ENCODE results near the gene EMILIN1.
"Not testable (repeated sequence)": the region's sequence is repeated elsewhere in the genome, so short reads cannot be mapped to it uniquely, and the experiment has no call there.

The EMILIN1 gene

GRCh38 chr2:27095745-27096651 lies 17.6 kb downstream of the EMILIN1 start:
- DNase-seq: peak; percentile 49 to 62 (median 56)

DNA sequence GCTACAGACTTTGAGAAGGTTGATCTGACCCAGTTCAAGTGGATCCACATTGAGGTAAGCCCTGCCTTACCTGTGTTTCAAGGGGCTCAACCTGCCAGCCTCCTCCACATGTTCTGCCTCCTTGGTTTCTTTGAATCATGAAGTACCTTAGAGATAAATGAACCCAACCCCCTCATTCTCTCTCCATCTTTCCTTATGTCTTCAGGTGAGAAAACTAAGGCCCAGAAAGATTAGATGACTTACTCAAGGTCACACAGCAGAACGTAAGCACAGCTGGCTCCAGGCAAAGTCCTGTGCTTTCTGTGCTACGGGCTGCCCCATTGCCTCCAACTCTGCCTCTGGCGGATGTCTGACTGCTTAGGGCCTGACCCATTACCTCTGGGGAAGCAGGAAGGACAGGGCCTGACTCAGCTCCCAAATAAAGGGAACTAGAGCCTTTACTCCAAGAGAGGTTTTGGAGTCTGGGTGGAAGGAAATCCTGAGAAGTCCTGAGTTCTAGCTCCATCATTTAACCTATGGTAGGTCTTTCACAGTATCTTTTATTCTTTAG lies 18.4 kb downstream of the EMILIN1 start:
- DNase-seq: peak; percentile 81 to 83 (median 83)

DNA sequence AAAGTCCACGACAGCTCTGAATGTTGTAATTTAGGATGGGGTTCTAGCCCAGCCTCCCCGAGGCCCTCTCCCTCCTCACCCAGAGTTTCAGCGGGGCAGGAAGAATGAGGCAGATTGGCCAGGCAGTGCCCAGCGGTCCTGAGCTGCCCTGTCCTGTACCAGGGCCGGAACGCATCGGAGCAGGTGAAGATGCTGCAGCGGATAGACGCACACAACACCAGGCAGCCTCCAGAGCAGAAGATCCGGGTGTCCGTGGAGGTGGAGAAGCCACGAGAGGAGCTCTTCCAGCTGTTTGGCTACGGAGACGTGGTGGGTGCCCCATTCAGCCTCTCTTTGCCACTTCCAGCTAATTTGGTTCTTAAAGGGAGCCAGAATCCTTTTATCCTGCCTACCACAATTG lies 18.9 kb downstream of the EMILIN1 start:
- DNase-seq: no peak

DNA sequence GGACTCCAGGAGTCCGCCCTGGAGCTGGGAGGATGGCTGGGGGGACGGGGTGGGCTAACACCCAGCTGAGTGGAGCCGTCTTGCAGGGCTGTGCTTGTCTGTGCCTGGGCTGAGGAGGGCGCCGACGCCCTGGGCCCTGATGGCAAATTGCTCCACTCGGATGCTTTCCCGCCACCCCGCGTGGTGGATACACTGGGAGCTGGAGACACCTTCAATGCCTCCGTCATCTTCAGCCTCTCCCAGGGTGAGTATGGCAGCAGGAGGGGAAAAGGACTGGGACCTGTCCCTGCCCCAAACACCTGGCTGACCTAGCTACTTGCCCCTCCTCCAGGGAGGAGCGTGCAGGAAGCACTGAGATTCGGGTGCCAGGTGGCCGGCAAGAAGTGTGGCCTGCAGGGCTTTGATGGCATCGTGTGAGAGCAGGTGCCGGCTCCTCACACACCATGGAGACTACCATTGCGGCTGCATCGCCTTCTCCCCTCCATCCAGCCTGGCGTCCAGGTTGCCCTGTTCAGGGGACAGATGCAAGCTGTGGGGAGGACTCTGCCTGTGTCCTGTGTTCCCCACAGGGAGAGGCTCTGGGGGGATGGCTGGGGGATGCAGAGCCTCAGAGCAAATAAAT lies 21.0 kb downstream of the EMILIN1 start:
- DNase-seq: no peak

- no peak for DNase-seq
Measured at GRCh38 chr2:27100036-27100435, 21.6 kb downstream of the EMILIN1 start.

- DNase-seq: no peak
Measured at GRCh38 chr2:27102329-27102728, 23.9 kb downstream of the EMILIN1 start.

DNA sequence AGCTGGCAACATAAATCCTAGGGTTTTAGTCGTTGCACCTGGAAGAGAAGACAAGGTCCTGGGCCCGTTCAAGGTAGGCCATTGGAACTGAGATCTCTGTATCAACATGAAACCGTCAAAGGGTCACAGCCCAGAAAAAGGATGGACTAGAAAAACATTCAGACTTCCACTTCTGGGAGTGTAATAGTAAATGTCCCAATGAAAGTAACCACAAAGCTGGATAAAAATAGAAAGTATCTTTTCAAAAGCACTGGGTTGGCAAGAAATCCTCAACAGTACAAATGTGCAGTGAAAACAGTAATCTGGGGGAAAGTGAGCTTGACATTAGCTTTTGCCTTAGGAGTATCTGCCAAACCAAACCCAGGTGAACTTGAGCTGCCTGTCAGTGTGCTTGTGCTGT lies 27.6 kb downstream of the EMILIN1 start:
- DNase-seq: no peak

DNA sequence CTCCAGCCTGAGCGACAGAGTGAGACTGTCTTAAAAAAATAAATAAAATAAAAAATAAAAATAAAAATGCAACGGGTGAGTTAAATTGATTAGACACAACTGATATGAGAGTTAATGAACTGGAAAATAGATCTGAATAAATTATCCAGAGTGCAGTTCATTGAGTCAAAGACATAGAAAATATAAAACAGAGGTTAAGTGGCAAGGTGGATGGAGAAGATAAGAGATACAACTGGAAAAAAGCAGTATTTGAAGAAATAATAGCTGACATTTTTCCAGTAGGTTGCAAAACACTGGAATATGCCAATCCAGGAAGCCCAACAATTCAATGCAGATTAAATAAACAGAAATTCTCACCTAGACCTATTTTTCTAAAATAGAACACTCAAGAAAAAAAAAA lies 29.8 kb downstream of the EMILIN1 start:
- DNase-seq: no peak

- DNase-seq: no peak
Measured at GRCh38 chr2:27109083-27109482, 30.7 kb downstream of the EMILIN1 start.

DNA sequence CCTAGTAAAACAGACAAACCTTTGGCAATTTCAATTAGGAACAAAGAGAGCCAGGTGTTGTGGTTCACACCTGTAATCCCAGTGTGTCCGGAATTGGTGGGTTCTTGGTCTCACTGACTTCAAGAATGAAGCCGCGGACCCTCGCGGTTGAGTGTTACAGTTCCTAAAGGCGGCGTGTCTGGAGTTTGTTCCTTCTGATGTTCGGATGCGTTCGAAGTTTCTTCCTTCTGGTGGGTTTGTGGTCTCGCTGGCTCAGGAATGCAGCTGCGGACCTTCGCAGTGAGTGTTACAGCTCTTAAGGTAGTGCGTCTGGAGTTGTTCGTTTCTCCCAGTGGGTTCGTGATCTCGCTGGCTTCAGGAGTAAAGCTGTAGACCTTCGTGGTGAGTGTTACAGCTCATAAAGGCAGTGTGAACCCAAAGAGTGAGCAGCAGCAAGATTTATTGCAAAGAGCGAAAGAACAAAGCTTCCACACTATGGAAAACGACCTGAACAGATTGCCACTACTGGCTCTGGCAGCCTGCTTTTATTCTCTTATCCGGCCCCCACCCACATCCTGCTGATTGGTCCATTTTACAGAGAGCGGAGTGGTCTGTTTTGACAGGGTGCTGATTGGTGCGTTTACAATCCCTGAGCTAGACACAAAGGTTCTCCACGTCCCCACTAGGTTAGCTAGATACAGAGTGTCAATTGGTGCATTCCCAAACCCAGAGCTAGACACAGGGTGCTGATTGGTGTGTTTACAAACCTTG lies 32.4 kb downstream of the EMILIN1 start:
- not testable (repeated sequence) for DNase-seq

DNA sequence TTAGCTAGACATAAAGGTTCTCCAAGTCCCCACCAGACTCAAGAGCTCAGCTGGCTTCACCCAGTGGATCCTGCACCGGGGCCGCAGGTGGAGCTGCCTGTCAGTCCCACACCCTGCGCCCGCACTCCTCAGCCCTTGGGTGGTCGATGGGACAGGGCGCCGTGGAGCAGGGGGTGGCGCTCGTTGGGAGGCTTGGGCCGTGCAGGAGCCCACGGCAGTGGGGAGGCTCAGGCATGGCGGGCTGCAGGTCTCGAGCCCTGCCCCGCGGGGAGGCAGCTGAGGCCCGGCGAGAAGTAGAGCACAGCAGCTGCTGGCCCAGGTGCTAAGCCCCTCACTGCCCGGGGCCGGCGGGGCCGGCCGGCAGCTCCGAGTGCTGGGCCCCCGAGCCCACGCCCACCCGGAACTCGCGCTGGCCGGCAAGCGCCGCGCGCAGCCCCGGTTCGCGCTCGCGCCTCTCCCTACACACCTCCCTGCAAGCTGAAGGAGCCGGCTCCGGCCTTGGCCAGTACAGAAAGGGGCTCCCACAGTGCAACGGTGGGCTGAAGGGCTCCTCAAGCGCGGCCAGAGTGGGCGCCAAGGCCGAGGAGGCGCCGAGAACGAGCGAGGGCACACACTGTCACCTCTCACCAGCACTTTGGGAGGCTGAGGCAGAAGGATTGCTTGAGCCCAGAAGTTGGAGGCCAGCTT lies 33.1 kb downstream of the EMILIN1 start:
- DNase-seq: not testable (repeated sequence)

GRCh38 chr2:27115519-27115918 lies 37.1 kb downstream of the EMILIN1 start:
- DNase-seq: no peak

DNA sequence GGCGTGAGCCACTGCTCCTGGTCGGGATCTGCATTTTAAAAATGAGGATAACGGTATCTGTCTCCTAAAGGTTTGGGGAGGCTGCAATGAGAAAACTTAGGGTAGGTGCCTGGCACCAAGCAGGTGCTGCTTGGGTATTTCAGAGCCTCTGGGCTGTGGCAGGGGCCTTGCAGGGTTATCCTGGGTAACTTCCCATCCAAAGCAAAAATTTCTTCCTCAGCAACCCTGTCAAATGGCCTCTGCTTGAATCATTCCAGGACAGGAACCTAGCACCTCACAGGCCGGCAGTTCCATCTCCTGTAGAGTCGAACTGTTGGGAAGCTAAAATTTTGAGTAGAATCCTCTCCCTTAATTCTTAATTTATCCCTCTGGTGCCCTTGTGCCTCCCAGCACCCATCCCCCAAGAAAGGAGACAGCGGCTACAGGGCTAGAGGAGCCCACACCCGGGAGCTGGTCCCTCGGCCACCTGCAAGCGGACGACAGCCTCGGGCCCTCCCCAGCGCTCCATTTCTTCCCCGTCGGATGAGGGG lies 39.6 kb downstream of the EMILIN1 start:
- no peak for DNase-seq

GRCh38 chr2:27118525-27119329 lies 40.3 kb downstream of the EMILIN1 start, which contains the start of gene CGREF1:
CGREF1 (minus strand) TSS chr2:27119128; CDS start chr2:27104366, 14,762 bp downstream.
- DNase-seq: peak in 2 of 3 donors; percentile 20 to 43

GRCh38 chr2:27119330-27119670 lies 40.9 kb downstream of the EMILIN1 start:
- not testable (repeated sequence) for DNase-seq

- DNase-seq: peak in 2 of 3 donors; percentile 21 to 22
Measured at GRCh38 chr2:27121906-27122305, 43.5 kb downstream of the EMILIN1 start.

- DNase-seq: no peak
Measured at GRCh38 chr2:27122791-27123190, 44.4 kb downstream of the EMILIN1 start.

GRCh38 chr2:27123302-27124150 lies 45.1 kb downstream of the EMILIN1 start, which contains the start of gene ABHD1:
ABHD1 (plus strand) TSS chr2:27123815; CDS start chr2:27123949, 134 bp downstream.
- peak; percentile 49 to 79 (median 52) for DNase-seq

GRCh38 chr2:27125104-27125503 lies 46.7 kb downstream of the EMILIN1 start:
- no peak for DNase-seq

DNA sequence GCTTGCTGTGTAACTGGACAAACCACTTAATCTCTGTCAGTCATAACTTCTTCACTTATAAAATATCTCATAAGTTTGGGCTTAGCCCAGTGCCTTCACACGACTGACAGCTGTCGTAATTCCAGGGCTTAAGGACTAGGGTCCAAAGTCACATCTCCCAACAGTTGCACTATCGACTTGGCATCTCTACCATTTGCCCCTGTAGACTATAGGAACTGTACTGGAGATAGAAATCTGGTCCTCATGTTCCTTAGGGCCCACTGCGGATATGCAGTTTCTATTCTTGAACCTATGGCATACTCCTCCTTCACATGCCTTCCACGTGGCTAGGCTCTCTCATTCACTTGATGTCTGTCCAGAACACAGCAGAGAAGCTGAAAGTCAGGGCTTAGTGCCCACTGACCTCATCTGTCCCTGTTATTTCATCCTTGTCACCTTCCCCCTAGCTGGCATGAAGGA lies 47.9 kb downstream of the EMILIN1 start:
- no peak for DNase-seq

Measured in suppressor macrophage treated with lipopolysaccharide for 1 hour (primary cell).